Activated CD4-positive, alpha-beta memory T cell treated with anti-CD3 and anti-CD28 coated beads, Interleukin-2, amount 10 ng/mL, durations not matched to agents 7 days and 5 days (primary cell): ENCODE measurements around the gene ADCY1. TPM values are rescaled to one million over a fixed set of nuclear protein-coding genes. Genes with fewer than 3 reads are reported as not detected.
A peak's percentile ranks its signal among the peaks of the same experiment; 100 is the strongest.

Experiments used
- CTCF ChIA-PET: fragments of 350-600 bp; sonication (Branson Sonifier 250); formaldehyde crosslinking; loops from one replicate; lab custom pipeline; 2021; ENCODE audit warnings: antibody characterized with exemption, inconsistent platforms; lab: Charles Lee
- POLR2A ChIA-PET: fragments of 350-600 bp; sonication (Branson Sonifier 250); formaldehyde crosslinking; loops from one replicate; lab custom pipeline; 2021; ENCODE audit warnings: antibody characterized with exemption; lab: Charles Lee
- DNase-seq: peaks from one replicate; pipeline ENCODE4 v3.0.0-alpha.2; 2020
- H3K27ac Mint-ChIP-seq: one replicate; pipeline ENCODE4 v1.8.0; 2021; ENCODE audit warnings: mild to moderate bottlenecking, mixed read lengths
- H3K27me3 Mint-ChIP-seq: one replicate; pipeline ENCODE4 v1.8.0; 2021; ENCODE audit warnings: mixed read lengths
- H3K36me3 Mint-ChIP-seq: one replicate; pipeline ENCODE4 v1.8.0; 2021; ENCODE audit warnings: low read depth, mixed read lengths
- H3K4me1 Mint-ChIP-seq: one replicate; pipeline ENCODE4 v1.8.0; 2021; ENCODE audit warnings: mixed read lengths
- H3K4me3 Mint-ChIP-seq: one replicate; pipeline ENCODE4 v1.8.0; 2021; ENCODE audit warnings: mild to moderate bottlenecking, mixed read lengths
- H3K9me3 Mint-ChIP-seq: one replicate; pipeline ENCODE4 v1.8.0; 2021; ENCODE audit warnings: mixed read lengths
- total RNA-seq, 2 experiments: library from RNA; stranded (reverse); gene quantifications; one replicate each; pipeline ENCODE4 v1.2.3, GENCODE V29; 2021

ADCY1 gene
- total RNA-seq, 2 experiments from 2014 or later: 3.9 to 4.3 TPM

DNA sequence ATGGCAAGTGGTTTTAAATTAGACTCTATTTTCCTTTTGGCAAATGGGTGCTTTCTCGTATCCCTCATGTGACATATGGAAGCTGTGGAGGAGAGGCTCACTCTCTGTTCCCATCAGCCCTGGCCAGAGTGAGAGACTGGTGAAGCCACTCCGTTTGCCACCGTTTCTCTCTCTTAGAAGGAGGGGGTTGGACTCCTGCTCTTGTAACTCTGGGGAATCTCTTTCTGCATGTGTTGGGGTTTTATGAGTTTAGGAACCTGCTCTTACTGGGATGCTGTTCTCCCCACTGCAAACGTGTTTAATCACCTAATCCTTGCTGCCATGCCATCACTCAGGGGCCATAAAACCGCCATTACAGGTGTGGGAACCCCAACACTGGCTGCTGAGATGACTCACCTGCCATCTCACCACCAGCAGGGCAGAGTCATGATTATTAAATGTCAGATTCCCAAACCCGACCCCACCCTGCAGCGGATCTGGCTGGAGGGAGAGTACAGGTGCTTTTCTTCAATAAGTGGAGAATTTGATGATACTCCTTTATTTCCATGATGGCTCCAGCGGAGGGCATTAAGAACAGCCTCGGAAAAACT, 103.2 kb downstream of the ADCY1 start:
- no peak overlapping the region for H3K27ac Mint-ChIP-seq
- H3K9me3 Mint-ChIP-seq: no peaks in the 10 kb centered on the region
- POLR2A ChIA-PET: no interaction called here
- no peaks in the 10 kb centered on the region for H3K4me1 Mint-ChIP-seq
- H3K36me3 Mint-ChIP-seq: no peaks in the 10 kb centered on the region
- no peak for DNase-seq
- peaks cover 15% of the 10 kb centered on the region for H3K27me3 Mint-ChIP-seq
- CTCF ChIA-PET: no interaction called here
- H3K4me3 Mint-ChIP-seq: no peak overlapping the region

DNA sequence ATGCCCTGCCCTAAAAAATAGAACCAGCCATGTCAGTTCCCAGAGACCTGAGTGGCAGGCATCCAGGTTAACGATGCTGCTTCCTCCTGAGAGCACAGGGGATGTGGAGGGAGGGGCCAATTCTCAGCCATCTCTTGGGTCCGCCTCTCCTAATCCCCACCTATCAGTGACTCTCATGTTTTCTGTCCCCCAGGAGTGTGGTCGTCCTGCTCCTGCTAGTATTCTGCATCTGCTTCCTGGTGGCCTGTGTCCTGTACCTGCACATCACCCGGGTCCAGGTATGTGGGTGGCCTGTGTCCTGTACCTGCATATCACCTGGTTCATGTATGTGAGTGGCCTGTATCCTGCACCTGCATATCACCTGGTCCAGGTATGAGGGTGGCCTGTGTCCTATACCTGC, 105.3 kb downstream of the ADCY1 start:
- no peaks in the 10 kb centered on the region for H3K9me3 Mint-ChIP-seq
- H3K27me3 Mint-ChIP-seq: peaks cover 12% of the 10 kb centered on the region
- ChIA-PET CTCF (no interaction called here), POLR2A (no interaction called here)
- no peak overlapping the region for H3K4me3 Mint-ChIP-seq
- DNase-seq: no peak
- no peak overlapping the region for H3K27ac Mint-ChIP-seq
- no peaks in the 10 kb centered on the region for H3K36me3 Mint-ChIP-seq
- H3K4me1 Mint-ChIP-seq: no peaks in the 10 kb centered on the region

DNA sequence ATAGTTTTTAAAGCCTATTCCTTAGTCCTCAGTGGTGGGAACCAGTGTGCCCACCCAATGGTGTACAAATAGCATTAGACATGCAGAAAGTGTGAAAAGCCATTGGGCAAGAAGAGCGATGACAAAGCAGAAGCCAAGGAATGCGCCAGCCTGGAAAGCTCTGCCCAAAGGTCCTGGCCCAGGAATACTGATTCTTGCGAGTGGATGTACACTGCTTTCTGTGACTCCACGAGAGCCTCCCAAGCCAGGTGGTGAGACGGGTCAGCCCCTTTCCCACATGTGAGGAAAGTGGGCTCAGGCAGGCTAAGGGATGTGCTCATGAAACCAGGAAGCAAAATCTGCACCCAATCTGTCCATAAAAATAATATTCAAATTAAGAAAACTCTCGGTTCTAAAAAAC, 106.6 kb downstream of the ADCY1 start:
- H3K27me3 Mint-ChIP-seq: peaks cover 8% of the 10 kb centered on the region
- no peak overlapping the region for H3K4me3 Mint-ChIP-seq
- no peaks in the 10 kb centered on the region for H3K9me3 Mint-ChIP-seq
- no peaks in the 10 kb centered on the region for H3K36me3 Mint-ChIP-seq
- DNase-seq: peak; percentile 11
- no peak overlapping the region for H3K27ac Mint-ChIP-seq
- POLR2A ChIA-PET: no interaction called here
- no peaks in the 10 kb centered on the region for H3K4me1 Mint-ChIP-seq
- CTCF ChIA-PET: no interaction called here

DNA sequence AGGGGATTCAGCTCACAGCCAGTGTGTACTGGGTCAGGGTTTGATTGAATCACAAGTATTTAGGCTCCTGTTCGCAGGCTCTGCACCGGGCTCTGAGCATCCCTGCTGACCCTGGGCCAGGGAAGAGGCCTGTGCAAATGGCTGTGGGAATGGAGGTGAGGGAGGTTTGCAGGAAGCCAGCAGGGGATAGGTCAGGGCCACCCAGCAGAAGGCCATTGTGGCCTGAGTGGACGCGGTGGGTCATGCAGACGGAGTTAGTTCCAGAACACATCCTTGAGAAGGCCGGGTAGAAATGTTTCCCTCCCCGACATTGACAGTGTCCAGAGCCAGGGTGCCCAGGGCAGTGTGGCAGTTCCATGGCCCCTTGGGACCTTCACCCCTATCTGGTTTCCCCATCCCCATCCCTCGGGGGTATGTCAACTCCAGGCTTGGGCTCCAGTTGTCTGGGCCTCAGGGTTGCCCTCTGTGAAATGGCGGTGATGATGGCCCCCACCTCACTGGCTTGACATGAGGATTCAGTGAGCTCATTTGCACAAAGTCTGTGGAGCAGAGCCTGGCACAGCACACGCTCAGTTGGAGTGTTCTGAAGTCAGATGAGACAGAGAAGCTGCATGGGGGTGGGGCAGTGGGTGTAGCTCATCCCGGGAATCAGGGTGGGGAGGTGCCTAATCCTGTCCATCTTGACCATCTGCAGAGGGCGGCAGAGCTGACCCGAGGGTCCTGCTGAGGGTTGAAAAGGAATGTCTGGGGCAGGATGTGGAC, 107.6 kb downstream of the ADCY1 start:
- H3K27me3 Mint-ChIP-seq: no peaks in the 10 kb centered on the region
- no peaks in the 10 kb centered on the region for H3K4me1 Mint-ChIP-seq
- POLR2A ChIA-PET: no interaction called here
- no peaks in the 10 kb centered on the region for H3K9me3 Mint-ChIP-seq
- H3K36me3 Mint-ChIP-seq: no peaks in the 10 kb centered on the region
- CTCF ChIA-PET: no interaction called here
- no peak overlapping the region for H3K27ac Mint-ChIP-seq
- no peak overlapping the region for H3K4me3 Mint-ChIP-seq
- peak; percentile 11 for DNase-seq

DNA sequence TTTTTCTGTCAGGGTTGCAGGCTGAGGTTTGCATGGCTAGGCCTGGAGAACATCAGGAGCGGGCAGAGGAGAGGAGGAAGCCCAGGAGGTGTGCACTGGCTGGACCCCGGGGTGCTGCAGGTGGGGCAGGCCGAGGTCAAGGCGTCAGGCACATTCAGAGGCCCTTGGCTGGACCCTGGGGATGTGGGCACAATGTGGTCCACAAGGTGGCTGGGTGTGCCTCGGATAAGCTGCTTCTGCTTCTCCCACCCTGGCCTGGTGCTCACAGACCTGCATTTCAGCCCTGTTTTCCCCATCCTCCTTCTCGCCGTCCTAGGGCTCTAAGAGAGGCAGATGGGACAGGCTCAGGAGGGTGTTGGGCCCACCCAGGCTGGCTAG, 108.2 kb downstream of the ADCY1 start:
- Mint-ChIP-seq H3K9me3 (no peaks in the 10 kb centered on the region), H3K4me1 (no peaks in the 10 kb centered on the region), H3K27me3 (no peaks in the 10 kb centered on the region), H3K4me3 (no peak overlapping the region), H3K27ac (no peak overlapping the region), H3K36me3 (no peaks in the 10 kb centered on the region)
- ChIA-PET POLR2A (no interaction called here), CTCF (no interaction called here)
- peak; percentile 5 for DNase-seq

DNA sequence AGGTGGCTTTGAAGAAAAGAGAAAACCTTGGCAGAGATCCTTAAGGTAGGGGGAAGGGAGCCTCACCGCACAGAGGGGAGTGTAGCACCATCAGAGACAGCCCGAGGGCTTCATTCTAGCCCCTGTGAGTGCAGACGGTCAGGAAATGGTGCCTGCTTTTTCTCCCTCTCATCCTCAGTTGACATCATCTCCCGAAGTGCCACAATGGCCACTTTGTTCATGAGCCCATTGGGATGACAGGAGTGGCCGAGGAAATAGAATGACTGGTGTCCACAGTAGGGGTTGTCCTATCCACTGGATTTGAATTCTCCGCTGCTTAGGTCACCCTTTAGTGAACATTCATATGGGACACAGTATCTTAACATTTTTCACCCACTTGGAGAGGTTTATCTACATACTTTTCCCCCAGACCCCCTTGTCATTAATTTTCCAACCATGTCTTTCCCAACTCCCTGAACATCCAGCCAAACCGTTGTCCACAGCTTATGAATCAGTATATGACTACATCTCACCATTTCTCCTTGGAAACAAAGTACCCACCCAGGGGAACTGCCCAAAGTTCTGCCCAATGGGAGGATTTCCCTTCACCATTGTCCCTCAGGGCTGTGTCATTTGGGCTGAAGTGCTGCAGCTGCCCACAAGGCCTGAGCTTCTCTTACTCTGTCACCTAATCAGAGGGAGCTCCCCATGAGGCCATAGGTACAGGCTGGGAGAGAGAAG, 108.8 kb downstream of the ADCY1 start:
- no peak overlapping the region for H3K27ac Mint-ChIP-seq
- no peaks in the 10 kb centered on the region for H3K9me3 Mint-ChIP-seq
- peak; percentile 1 for DNase-seq
- no peaks in the 10 kb centered on the region for H3K27me3 Mint-ChIP-seq
- ChIA-PET CTCF (no interaction called here), POLR2A (no interaction called here)
- H3K4me3 Mint-ChIP-seq: no peak overlapping the region
- H3K4me1 Mint-ChIP-seq: no peaks in the 10 kb centered on the region
- no peaks in the 10 kb centered on the region for H3K36me3 Mint-ChIP-seq

DNA sequence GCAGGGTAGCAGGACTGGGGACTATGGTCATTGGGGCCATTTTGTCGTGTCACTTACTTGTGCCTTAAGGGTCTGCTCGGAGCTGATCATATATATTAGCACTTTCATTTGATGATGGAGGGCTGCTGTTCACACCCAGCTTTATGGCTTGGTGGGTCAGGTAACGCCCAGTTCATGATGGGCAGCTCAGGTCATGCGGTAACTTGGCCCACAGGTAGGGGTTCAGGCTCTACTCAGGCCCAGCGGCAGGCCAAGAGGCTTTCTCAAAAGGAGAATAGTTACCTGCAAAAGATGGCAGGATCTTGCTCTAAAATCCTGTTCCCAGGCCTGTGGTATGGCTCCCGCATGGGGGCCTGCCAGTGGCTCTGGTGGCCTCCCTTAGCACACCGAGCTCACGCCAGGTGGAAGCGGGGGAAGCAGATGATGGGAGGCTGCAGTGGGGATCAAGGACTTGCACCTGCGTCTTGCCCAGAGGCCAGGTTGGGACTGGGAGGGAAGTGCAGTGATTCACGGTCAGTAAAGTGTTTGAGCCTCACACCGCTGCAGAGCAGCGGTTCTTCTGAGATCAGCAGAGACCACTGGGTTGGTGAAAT, 109.5 kb downstream of the ADCY1 start:
- Mint-ChIP-seq H3K4me1 (no peaks in the 10 kb centered on the region), H3K36me3 (no peaks in the 10 kb centered on the region), H3K4me3 (no peak overlapping the region), H3K27ac (no peak overlapping the region), H3K27me3 (no peaks in the 10 kb centered on the region), H3K9me3 (no peaks in the 10 kb centered on the region)
- POLR2A ChIA-PET: no interaction called here
- peak; percentile 6 for DNase-seq
- CTCF ChIA-PET: no interaction called here

DNA sequence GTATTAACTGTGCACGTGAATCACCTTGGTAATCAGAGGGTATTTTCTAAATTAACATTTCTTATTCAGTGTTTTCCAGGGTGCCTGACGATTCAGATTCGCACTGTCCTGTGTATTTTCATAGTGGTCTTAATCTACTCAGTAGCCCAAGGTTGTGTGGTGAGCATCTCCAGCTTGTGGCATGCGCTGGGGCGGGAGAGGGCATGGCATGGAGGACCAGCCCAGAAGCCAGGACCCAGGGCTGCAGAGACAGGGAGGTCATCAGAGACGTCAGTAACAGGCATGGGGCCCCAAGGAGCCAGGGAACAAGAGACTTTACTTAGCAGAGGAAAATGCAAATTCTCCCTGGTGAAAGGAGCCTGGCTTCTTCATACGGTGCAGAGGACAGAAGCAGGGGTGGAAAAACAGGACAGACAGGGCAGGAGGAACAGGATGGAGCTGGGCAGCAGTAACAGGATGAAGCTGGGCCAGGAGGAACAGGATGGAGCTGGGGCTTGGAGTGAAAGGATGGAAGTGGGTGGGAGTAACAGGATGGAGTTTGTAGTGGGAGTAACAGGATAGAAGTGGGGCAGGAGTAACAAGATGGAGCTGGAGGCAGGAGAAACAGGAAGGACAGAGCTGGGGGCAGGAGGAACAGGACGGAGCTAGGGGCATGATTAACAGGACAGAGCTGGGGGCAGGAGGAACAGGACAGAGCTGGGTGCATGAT, 110.9 kb downstream of the ADCY1 start:
- no peak for DNase-seq
- Mint-ChIP-seq H3K9me3 (no peaks in the 10 kb centered on the region), H3K4me1 (peaks cover 4% of the 10 kb centered on the region), H3K27ac (no peak overlapping the region), H3K36me3 (no peaks in the 10 kb centered on the region), H3K27me3 (no peaks in the 10 kb centered on the region), H3K4me3 (no peak overlapping the region)
- ChIA-PET CTCF (no interaction called here), POLR2A (no interaction called here)

DNA sequence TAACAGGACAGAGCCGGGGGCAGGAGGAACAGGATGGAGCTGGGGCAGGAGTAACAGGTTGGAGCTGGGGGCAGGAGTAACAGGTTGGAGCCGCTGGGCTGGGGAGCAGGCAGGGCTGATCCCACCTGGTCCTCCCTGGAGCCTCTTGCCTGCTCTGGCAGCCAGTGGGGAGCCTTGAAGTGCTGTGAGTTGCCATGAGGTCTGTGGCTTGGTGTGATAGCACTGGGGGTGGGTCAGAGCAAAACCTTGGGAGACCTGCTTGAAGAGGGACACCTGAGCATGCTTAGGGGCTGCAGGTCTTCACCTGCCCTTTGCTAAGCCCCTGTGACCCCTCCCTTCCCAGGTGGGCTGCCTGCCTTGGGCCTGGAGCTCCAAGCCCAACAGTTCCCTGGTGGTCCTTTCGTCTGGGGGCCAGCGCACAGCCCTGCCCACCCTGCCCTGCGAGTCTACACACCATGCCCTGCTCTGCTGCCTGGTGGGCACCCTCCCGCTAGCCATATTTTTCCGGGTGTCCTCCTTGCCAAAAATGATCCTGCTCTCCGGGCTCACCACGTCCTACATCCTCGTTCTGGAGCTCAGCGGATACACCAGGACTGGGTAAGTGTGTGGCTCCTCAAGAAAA, 111.6 kb downstream of the ADCY1 start:
- H3K27ac Mint-ChIP-seq: no peak overlapping the region
- H3K36me3 Mint-ChIP-seq: no peaks in the 10 kb centered on the region
- no peak overlapping the region for H3K4me3 Mint-ChIP-seq
- no peaks in the 10 kb centered on the region for H3K27me3 Mint-ChIP-seq
- DNase-seq: peak; percentile 4
- ChIA-PET CTCF (no interaction called here), POLR2A (no interaction called here)
- H3K9me3 Mint-ChIP-seq: no peaks in the 10 kb centered on the region
- H3K4me1 Mint-ChIP-seq: peaks cover 4% of the 10 kb centered on the region

DNA sequence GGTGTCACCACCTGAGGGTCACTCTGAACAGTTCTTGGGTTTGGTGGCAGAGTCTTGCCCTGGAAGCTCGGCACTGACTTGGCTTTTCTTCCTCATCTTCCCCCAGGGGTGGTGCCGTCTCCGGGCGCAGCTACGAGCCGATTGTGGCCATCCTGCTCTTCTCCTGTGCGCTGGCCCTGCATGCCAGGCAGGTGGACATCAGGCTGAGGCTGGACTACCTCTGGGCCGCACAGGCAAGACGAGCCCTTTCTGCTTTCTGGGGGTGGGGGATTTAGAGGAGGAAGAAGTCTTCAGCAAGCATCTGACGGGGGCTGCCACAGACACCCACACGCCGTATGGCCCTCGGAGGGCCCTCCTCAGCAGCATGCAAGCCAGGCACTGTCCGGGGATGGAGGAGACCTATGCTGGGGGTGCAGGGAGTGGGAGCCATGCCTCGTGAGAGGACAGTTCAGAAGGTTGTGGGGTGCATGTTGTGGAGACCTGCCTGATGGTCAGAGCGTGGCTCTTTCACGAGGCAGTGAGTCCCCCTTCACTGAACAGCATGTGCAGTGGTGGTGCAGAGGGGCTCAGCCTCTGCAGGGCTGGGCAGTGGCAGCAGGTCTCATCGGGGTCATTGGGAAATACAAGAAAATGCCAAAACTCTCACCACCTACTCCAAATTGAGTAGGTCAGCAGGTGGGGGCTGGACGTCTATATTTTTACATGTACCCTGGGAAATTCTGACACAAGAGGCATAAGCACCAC, 112.4 kb downstream of the ADCY1 start:
- ChIA-PET CTCF (no interaction called here), POLR2A (no interaction called here)
- peak; percentile 7 for DNase-seq
- Mint-ChIP-seq H3K4me3 (no peak overlapping the region), H3K36me3 (no peaks in the 10 kb centered on the region), H3K27ac (no peak overlapping the region), H3K27me3 (no peaks in the 10 kb centered on the region), H3K9me3 (no peaks in the 10 kb centered on the region), H3K4me1 (peaks cover 4% of the 10 kb centered on the region)

DNA sequence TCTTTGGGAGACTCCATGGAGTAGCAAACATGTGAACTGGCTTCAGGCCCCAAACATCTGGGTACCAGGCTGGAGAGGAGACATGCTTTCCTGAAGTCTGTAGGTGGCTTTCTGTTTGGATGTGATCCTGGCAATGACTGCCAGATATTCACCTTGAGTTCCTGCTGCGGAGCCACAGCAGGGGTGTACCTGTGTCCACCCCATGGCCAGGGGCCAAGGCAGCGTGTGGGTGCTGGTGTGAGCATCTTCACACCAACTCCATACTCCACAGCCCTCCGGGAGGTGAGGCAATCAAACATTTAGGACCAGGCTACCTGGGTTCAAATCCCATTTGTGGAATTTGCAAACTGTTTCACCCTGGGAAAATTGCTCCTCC, 113.0 kb downstream of the ADCY1 start:
- Mint-ChIP-seq H3K9me3 (no peaks in the 10 kb centered on the region), H3K36me3 (no peaks in the 10 kb centered on the region), H3K27ac (no peak overlapping the region), H3K4me1 (peaks cover 4% of the 10 kb centered on the region), H3K4me3 (no peak overlapping the region), H3K27me3 (no peaks in the 10 kb centered on the region)
- peak; percentile 9 for DNase-seq
- CTCF ChIA-PET: no interaction called here
- POLR2A ChIA-PET: no interaction called here

DNA sequence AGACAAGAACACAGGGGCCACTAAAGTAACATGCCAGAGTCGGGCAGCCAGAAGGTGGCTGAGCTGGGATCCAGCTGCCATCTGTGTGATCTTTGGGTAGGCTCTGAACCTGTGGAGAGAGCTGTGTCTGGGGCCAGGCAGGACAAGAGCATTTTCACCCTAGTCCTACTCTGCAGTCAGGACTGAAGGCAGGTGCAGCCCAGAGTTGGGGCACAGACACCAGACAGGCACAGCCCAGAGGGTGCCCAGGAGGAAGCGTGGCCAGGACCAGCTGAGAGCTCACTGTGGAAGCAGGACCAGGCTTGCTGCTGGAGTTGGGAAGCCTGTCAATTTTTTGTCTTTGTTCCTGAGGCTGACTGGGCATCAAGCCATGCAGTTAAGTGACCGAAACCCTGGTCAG, 113.6 kb downstream of the ADCY1 start:
- CTCF ChIA-PET: no interaction called here
- no peaks in the 10 kb centered on the region for H3K27me3 Mint-ChIP-seq
- H3K36me3 Mint-ChIP-seq: no peaks in the 10 kb centered on the region
- DNase-seq: no peak
- H3K27ac Mint-ChIP-seq: no peak overlapping the region
- POLR2A ChIA-PET: no interaction called here
- peaks cover 4% of the 10 kb centered on the region for H3K4me1 Mint-ChIP-seq
- H3K9me3 Mint-ChIP-seq: no peaks in the 10 kb centered on the region
- no peak overlapping the region for H3K4me3 Mint-ChIP-seq
